ENCODE measurements around the gene PRELP.
"Not testable (repeated sequence)": the region's sequence is repeated elsewhere in the genome, so short reads cannot be mapped to it uniquely, and the experiment has no call there.

PRELP gene

GRCh38 chr1:203508463-203509073, 33.0 kb downstream of the PRELP start:
- DNase-seq, result no peak

GRCh38 chr1:203509135-203509534, 33.5 kb downstream of the PRELP start:
- DNase-seq, result no peak

- no peak for DNase-seq
These were observed 35.9 kb downstream of the PRELP start for GRCh38 chr1:203511513-203511912.

DNA sequence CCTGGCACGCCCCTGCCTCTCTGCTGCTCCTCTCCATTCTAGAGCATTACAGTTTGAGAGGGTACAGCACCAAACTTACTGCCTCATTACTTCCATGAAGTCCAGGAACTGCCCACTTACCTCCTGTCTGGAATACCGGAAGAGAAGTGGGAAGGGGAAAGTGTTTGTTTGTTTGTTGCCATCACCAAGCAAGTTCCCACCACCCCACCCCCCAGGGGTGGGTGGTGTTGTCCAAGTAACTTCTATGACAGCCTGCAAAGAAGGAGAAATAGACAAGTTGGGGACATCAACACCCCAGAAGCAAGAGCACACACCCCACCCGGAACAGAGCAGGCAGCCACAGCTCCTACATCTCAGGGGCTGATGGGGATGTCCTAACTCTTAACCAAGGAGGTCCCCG, 36.3 kb downstream of the PRELP start:
- no peak for DNase-seq

- DNase-seq, result no peak
These were observed 36.9 kb downstream of the PRELP start for GRCh38 chr1:203512517-203512847.

- no peak for DNase-seq
These were observed 37.4 kb downstream of the PRELP start for GRCh38 chr1:203512848-203513584.

DNA sequence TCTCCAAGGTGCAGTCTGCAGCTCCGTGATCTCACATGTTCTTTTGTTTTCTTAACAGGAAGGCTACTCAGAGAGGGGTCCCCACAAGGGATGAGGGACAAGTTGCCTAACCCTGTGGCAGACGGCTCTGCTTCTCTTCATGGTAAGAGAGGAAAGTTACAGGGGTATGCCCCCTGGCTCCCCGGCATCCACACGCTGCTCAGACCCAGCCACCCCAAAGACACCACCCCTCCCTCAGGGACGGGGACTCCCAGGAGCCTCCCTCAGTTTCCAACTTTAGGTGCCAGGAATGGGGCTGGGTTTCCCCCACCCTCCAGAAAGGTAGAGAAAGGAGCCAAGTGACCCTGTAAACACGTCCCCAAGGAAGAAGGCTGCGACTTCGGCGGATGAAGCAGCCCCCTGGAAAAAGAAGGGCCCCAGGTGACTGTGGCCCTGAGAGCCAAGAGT, 38.0 kb downstream of the PRELP start:
- DNase-seq, result no peak

DNA sequence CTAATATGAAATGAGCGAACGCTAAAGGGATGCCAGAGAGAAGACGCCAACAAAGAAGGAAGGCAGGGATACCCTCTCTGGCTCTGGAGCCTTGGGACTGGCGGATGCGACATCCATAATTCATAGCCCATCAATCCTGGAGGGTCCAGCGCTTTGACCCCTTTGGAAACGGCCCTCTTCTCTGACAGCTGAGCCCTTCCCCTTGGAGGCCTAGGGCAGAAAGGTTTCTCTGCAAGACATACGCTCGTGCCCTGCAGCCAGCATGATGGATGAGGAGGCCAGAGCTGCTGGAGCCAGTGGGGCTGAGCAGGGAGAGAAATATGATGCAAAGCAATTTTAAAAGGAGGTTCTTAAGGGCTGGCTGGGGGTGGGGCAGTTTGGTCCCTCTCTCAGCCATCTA, 40.6 kb downstream of the PRELP start:
- no peak for DNase-seq

DNA sequence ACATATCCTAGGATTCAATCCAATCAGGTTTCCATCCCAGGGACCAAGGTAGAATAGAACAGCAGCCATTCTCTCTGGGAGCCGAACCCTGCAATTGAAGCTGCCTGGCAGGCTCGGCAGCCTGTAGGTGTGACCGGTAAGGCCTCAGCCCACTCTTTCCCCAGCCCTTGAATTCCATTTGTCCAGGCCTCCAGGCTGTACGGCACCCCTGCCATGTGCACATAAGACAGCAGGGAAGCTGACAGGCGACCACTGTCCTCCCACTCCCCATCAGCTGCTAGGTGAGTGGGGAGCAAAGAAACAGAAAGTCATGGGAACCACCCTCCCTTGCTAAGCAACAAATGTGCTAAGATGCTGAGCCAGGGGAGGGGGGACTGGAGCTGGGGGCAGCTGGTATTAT, 41.3 kb downstream of the PRELP start:
- no peak for DNase-seq

- no peak for DNase-seq
These were observed 42.0 kb downstream of the PRELP start for GRCh38 chr1:203517426-203518110.

DNA sequence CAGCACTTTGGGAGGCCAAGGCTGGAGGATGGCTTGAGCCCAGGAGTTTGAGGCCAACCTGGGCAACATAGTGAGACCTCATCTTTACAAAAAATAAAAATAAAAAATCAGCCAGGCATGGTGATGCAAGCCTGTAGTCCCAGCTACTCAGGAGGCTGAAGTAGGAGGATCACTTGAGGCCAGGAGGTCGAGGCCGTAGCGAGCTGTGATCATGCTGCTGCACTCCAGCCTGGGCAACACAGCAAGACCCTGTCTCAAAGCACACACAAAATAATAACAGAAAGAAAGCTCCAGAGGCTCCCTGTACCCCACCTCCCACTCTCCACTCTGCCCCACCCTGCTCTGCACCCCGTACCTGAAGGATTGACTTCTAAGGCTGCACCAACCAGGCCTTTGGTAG, 42.5 kb downstream of the PRELP start:
- not testable (repeated sequence) for DNase-seq

GRCh38 chr1:203518541-203518940, 42.9 kb downstream of the PRELP start:
- DNase-seq, result no peak

DNA sequence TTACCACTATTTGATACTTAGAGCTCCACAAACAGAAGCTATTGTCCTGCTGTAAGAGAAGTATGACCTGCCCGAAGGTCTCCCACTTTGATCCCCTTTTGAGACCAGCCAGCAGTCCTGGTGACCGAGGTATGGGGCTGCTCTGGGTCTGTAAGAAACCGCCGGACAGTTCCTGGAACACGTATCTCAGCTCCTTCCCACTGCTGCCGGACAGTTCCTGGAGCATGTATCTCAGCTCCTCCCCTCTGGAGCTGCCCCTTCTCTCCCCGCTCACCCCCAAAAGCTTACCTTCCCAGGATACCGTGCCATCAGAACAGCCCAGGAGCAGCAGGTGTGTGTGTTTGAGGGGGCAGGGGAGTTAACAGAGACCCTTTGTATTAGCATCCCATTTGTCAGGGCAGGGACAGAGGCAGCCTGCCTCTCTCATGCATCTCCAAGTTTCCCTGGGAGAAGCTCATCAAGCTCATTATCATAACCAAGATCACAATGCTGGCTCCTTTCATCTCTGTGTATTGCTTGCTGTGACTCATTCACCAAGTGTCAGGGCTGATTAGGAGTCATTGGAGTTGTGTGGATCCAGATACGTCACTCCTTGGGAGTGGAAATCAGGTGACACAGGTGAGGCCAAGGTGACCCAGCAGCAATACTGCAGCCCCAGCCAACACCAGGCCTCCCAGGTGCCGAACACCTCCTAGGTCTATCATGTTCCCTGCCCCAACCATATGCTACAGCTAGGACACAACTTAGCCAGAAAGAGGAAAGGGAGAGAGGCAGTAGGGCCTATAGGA, 43.6 kb downstream of the PRELP start:
- no peak for DNase-seq

DNA sequence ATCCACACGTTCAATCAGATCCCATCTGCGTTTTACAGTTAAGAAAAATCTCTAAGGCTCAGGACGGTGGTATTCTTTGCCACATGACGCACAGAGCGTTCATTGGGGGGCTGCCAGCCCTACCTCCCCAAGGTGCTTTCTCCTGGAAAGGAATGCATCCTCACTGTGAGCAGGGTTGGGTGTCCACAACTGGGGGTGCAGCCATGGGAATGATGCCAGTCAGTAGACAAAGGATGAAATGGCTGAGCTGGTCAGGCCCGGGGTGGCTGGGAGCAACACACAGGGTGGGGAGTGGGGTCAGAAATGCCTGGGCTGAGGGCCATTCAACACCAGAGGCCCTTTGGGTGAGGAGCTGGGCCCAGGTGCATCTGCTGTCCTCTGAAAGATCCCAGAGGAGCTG, 44.3 kb downstream of the PRELP start:
- DNase-seq, result no peak

DNA sequence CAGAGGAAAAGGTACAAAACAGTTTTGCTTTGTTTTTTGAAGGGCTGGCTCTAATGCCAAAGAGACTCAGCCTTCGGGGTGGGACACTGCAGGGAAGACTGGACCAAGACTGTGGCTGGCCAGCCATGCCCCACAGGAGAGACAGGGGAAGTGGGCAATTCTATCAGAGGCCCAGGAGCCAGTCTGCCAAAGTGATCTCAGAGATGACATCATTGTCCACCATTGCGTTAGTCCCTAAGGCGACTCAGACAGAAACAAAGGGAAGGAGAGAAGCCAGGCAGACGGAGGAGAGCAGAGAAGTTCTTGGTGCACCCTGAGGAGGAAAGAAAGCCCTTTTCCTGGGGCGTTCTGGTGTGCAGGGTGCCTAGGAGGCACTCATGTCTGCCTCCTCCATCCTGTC, 44.7 kb downstream of the PRELP start:
- DNase-seq, result no peak

DNA sequence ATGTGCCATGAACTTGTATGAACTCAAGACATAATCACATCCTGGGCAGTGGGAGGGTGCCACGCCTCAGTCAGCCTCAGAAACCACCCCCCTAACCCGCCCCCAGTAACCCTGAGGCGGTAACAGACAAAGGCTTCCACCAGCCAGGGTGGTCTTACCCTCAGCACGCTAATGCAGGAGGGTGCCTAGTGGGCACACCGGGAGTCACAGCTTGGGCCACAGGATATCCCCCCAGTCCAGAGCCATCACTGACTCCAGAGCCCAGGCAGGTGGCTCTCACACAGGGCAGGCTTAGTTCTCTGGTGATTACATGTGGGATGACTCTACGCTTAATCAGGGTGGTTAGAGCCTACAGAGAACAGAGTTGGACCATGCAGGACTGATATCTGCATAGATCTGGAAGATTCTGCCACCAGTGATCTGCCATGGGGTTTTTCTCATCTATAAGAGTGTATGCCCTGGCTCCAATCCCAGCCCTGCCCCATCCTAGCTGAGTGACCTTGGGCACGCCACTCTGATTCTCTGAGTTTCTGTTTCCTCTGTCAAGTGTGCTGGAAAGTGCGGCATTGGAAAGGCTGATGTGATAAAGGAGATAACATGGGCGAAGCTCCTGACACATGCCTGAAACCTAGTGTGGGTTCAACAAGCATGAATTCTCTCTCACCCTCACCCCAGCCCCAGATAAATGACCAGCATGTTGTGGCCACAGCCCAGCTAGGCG, 45.6 kb downstream of the PRELP start:
- no peak for DNase-seq

DNA sequence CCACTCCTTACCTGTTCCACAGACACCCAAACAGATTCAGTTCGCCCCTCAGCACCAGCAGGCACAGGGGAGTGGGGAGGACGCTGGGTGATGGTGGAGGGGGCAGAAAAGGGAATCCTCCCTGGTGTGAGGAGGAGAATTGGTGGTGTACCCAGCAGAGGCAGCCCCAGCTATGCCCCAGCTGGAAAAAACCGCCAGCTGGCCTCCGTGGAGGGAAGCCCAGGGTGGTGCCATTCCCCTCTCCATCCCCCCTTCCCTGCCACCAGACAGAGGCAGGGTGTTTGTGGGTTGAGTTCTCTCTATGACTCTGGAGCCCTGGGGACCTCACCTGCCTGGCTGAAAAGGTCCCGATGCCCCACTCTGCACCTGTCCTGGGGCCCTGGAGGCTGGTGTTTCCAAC, 46.2 kb downstream of the PRELP start:
- no peak for DNase-seq

- peak; percentile 55 for DNase-seq
These were observed 46.6 kb downstream of the PRELP start for GRCh38 chr1:203522237-203522636.

- no peak for DNase-seq
These were observed 48.1 kb downstream of the PRELP start for GRCh38 chr1:203523667-203524066.

GRCh38 chr1:203524152-203524551, 48.5 kb downstream of the PRELP start:
- no peak for DNase-seq

DNA sequence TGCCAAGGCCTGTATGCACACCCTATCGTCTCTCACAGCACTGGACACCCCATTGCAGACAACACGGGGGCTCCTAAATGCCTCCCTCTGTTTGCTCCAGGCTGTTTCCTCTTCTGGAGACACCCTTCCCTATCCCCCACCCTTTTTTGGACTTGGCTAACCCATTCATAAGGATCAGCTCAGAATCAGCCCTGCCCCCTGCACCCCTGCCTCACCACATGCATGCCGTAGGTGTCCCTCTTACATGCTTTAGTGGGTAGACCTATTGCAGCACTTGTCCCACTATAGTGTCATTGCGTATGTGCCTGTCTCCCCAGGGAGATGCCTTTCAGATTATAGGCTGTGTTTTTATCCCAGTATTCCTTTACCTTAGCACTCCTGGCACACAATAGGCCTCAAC, 49.2 kb downstream of the PRELP start:
- DNase-seq, result no peak

DNA sequence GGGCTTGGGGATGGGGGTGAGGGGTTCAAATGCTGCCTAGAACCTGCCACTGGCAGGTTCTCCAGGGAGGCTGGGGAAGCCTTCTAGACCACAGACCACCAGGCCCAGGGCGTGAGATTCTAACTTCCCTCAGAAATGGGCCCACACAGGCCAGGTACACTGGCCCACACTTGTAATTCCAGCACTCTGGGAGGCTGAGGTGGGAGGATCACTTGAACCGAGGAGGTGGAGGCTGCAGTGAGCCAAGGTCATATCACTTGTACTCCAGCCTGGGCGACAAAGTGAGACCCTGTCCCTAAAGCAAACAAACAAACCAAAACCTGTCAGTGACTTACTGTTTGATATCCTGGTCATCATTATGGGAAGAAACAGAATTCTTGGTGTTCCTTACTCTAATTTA, 50.1 kb downstream of the PRELP start:
- no peak for DNase-seq

GRCh38 chr1:203526130-203526529, 50.5 kb downstream of the PRELP start:
- DNase-seq, result no peak
